LNCaP clone FGC (cell line): ENCODE data around the gene NLGN3.

Experiments used
- DNase-seq: peaks from one replicate; pipeline ENCODE4 v3.0.0-alpha.2; 2011; ENCODE audit warnings: low read depth
- H3K4me3 ChIP-seq: 2 replicates; pipeline ENCODE4 v1.5.1; 2011; ENCODE audit warnings: mild to moderate bottlenecking, low read depth, low read length, control low read depth
- TF ChIP-seq, protein P1 (sequence below): IDR thresholded peaks from 2 replicates; pipeline ENCODE4 v1.5.1; 2012; ENCODE audit warnings: mild to moderate bottlenecking; ENCODE audit not compliant: control insufficient read depth, insufficient read depth; ENCODE audit errors: extremely low read depth

The NLGN3 gene

GRCh38 chrX:71184092-71184491, 39.5 kb downstream of the NLGN3 start:
- DNase-seq: no peak
- TF ChIP-seq, protein P1, sequence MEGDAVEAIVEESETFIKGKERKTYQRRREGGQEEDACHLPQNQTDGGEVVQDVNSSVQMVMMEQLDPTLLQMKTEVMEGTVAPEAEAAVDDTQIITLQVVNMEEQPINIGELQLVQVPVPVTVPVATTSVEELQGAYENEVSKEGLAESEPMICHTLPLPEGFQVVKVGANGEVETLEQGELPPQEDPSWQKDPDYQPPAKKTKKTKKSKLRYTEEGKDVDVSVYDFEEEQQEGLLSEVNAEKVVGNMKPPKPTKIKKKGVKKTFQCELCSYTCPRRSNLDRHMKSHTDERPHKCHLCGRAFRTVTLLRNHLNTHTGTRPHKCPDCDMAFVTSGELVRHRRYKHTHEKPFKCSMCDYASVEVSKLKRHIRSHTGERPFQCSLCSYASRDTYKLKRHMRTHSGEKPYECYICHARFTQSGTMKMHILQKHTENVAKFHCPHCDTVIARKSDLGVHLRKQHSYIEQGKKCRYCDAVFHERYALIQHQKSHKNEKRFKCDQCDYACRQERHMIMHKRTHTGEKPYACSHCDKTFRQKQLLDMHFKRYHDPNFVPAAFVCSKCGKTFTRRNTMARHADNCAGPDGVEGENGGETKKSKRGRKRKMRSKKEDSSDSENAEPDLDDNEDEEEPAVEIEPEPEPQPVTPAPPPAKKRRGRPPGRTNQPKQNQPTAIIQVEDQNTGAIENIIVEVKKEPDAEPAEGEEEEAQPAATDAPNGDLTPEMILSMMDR: no peak
- no peak overlapping the region for H3K4me3 ChIP-seq

- no peak overlapping the region for H3K4me3 ChIP-seq
- TF ChIP-seq, protein P1: peak; percentile 7; the same call in 1 of the 2 replicates
- peak; percentile 88 for DNase-seq
These were observed 40.3 kb downstream of the NLGN3 start for GRCh38 chrX:71184803-71185495.

GRCh38 chrX:71191248-71191647, 46.6 kb downstream of the NLGN3 start:
- H3K4me3 ChIP-seq: no peak overlapping the region
- DNase-seq: no peak
- TF ChIP-seq, protein P1: no peak

GRCh38 chrX:71195964-71196649, 51.5 kb downstream of the NLGN3 start:
- TF ChIP-seq, protein P1: no peak
- no peak overlapping the region for H3K4me3 ChIP-seq
- DNase-seq: no peak

GRCh38 chrX:71198066-71198465, 53.4 kb downstream of the NLGN3 start:
- TF ChIP-seq, protein P1: no peak
- H3K4me3 ChIP-seq: no peak overlapping the region
- DNase-seq: no peak

DNA sequence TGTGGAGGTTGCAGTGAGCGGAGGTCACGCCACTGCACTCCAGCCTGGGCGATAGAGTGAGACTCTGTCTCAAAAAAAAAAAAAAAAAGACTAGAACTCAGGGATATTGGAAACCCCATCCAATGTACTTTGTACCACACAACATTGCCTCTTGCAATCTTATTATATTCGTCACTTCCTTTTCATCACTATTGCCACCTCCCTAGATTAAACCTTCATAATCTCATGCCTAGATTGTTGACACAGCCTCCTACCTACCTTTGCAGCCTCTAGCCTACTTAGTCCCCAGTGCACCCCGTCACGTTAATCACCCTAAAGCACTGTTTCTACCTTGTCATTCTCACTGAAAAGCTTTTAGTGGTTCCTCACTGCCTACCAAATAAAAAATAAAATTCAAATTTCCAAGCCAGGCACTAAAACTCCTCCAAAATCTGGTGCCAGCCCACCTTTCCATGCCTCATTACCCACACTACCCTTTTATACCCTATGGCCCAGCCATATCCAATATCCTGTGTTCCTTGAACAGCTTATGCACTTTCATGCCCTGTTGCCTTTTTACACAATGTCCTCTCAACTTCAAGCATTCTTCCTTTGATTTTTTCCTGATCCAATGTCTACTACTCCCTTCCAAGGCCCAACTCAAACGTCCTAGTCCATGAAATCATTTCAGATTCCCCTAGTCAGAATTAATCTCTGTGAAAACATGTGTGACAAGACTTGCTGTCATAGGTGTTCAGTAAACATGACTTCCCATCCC, 54.8 kb downstream of the NLGN3 start:
- TF ChIP-seq, protein P1: no peak
- no peak for DNase-seq
- no peak overlapping the region for H3K4me3 ChIP-seq
